Natural killer cell treated with Interleukin-12 subunit alpha and Interleukin-12 subunit beta and Interleukin-15 and Interleukin-18, amount 100 ng/mL, for 72 hours (primary cell): Measurements from ENCODE around the gene CCDC154. TPM values are rescaled to one million over a fixed set of nuclear protein-coding genes. Genes with fewer than 3 reads are reported as not detected.

Experiments used
- ATAC-seq, 2 donors: fragments of 150-1000 bp; cut with Tn5 transposase in 1 of 2; sonication (Bioruptor Pico), chemical (Tn5 transposase) in 1 of 2; 2 replicates each; pipeline ENCODE4 v1.10.0; 2021
- DNase-seq: peaks from one replicate; pipeline ENCODE4 v3.0.0; 2022; ENCODE audit warnings: low spot score
- H3K27ac Mint-ChIP-seq, 2 donors: 1 replicate in 1 of 2; 2 replicates in 1 of 2; pipeline ENCODE4 v1.8.0; 2022; ENCODE audit warnings: mixed read lengths in 2 of 2, mild to moderate bottlenecking in 1 of 2, moderate library complexity in 1 of 2
- H3K27me3 Mint-ChIP-seq, 2 donors: 1 replicate in 1 of 2; 2 replicates in 1 of 2; pipeline ENCODE4 v1.8.0; 2022; ENCODE audit warnings: mixed read lengths in 2 of 2
- H3K36me3 Mint-ChIP-seq: one replicate; pipeline ENCODE4 v1.8.0; 2022; ENCODE audit warnings: mixed read lengths
- H3K4me1 Mint-ChIP-seq, 2 donors: 1 replicate in 1 of 2; 2 replicates in 1 of 2; pipeline ENCODE4 v1.8.0; 2022; ENCODE audit warnings: low read depth in 2 of 2, mixed read lengths in 2 of 2, mild to moderate bottlenecking in 1 of 2
- H3K4me3 Mint-ChIP-seq: one replicate; pipeline ENCODE4 v1.8.0; 2022; ENCODE audit warnings: mixed read lengths
- H3K9me3 Mint-ChIP-seq: 2 replicates; pipeline ENCODE4 v1.8.0; 2022; ENCODE audit warnings: mixed read lengths
- total RNA-seq, 2 donors: library from RNA; stranded (reverse); gene quantifications; one replicate each; pipeline ENCODE4 v1.2.3, GENCODE V29; 2022

CCDC154 gene
- total RNA-seq, 2 donors from 2014 or later: 0.38 to 3.6 TPM

DNA sequence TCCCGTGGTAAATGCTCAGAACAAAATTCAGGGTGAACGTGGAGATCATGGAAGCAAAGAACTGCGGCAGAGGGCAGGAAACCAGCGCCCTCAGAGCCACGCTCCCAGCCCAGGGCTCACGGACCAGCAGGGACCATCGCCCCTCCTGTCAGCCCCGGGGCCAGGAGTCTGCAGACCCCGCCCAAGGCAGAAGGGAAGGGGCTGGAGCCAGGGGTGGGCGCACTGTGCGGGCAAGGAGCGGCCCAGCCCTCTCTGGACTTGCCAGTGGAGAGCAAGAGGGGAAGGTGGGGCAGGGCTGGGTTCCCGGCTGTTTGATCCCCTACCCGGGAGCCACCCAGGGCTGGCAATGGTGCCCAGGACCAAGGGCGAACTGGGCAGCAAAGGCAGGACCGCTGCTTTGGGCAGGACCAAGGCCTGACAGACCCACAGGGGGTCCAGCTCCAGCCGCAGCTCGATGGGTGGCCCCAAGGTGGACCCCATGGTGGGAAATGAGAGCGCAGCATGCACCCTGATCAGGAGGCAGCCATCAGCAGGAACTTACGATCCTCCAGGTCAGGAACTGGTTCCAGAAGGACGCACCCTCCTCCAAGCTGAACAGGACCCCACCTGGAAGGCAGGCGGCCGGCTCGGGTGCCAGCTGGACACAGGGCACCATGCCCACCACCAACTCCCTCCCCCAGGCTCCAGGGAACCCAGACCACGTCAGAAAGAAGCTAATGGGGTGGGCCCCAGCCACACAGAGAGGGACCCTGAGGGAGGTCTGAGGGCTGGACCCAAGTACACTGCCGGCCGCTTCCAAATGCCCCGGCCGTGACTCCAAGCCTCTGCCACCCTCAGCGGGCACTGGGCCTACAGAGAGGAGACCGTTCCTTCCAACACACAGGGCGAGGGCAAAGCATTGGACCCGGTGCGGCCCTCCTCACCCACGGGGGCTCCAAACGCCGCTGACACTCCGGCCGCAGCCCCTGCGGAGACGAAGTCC, 11.1 kb upstream of the CCDC154 start:
- H3K27ac Mint-ChIP-seq: no peak overlapping the region
- no peaks in the 10 kb centered on the region for H3K27me3 Mint-ChIP-seq
- no peaks in the 10 kb centered on the region for H3K36me3 Mint-ChIP-seq
- H3K4me1 Mint-ChIP-seq: peaks cover 0 to 7% of the 10 kb centered on the region in 2 donors
- no peaks in the 10 kb centered on the region for H3K9me3 Mint-ChIP-seq
- DNase-seq (peak; percentile 54), ATAC-seq (no peak)
- no peak overlapping the region for H3K4me3 Mint-ChIP-seq

DNA sequence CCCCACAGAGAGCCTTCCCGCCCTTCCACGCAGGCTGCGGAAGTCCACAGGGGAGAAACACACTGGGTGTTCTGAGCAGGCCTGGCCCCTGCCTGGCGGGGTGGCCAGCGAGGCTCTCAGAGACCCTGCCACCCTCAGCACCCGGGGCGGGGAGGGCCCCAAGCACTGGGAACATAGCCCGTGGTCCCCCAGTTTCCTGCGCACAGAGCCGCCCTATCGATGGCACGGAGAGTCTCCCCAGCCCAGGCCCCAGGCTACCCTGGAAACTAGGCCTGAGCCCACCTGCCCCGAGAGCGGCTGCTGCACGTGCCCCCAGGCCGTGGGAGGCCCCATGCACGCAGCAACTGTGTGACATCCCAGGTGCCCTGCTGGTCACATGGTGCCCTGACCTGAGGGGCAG, 10.2 kb upstream of the CCDC154 start:
- DNase-seq (no peak), ATAC-seq (no peak)
- H3K9me3 Mint-ChIP-seq: no peaks in the 10 kb centered on the region
- peaks cover 0 to 14% of the 10 kb centered on the region in 2 donors for H3K4me1 Mint-ChIP-seq
- H3K4me3 Mint-ChIP-seq: no peak overlapping the region
- no peaks in the 10 kb centered on the region for H3K36me3 Mint-ChIP-seq
- H3K27me3 Mint-ChIP-seq: no peaks in the 10 kb centered on the region
- no peak overlapping the region for H3K27ac Mint-ChIP-seq

DNA sequence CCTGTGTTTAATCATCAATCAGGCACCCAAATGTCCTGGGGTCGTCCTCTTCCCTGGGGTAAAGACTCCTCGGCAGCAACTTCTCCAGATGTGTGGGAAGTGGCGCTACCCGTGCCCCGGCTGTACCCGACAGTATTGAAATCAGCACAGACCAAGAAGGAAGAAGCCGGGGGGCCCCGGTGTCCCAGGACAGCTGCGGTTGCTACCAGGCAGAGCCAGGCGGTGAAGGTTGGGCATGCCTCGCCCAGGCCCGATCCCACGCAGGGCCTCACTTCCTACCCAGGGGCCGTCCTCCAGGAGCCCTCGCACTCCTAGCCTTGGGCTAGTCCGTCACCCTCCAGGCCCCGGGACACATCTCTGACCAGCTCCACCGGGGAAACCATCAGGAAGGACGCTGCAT, 9.0 kb upstream of the CCDC154 start:
- Mint-ChIP-seq H3K4me3 (no peak overlapping the region), H3K27ac (no peak overlapping the region), H3K27me3 (no peaks in the 10 kb centered on the region), H3K9me3 (no peaks in the 10 kb centered on the region), H3K4me1 (peaks cover 0 to 9% of the 10 kb centered on the region in 2 donors), H3K36me3 (no peaks in the 10 kb centered on the region)
- ATAC-seq (no peak), DNase-seq (no peak)

DNA sequence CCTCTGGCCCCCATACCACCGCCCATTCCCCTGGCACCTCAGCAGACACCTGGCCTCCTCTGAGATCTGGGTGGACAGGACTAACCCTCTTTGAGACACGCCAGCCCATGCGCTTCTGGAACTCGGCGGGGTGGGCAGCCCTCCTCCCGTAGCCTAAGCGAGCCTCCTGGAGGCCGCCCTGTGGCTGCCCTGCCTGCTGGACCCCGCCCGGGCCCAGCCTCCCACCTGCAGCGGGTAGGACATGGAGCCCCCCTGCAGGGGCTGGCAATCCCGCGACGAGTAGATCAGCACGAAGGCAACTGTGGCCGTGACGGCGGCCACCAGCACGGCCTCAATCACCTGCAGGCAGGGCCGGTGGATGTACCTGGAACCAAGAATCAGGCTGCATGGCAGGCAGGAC, 8.2 kb upstream of the CCDC154 start:
- Mint-ChIP-seq H3K4me3 (no peak overlapping the region), H3K27ac (no peak overlapping the region), H3K27me3 (no peaks in the 10 kb centered on the region), H3K36me3 (no peaks in the 10 kb centered on the region), H3K4me1 (peaks cover 0 to 9% of the 10 kb centered on the region in 2 donors), H3K9me3 (no peaks in the 10 kb centered on the region)
- DNase-seq (no peak), ATAC-seq (no peak)

DNA sequence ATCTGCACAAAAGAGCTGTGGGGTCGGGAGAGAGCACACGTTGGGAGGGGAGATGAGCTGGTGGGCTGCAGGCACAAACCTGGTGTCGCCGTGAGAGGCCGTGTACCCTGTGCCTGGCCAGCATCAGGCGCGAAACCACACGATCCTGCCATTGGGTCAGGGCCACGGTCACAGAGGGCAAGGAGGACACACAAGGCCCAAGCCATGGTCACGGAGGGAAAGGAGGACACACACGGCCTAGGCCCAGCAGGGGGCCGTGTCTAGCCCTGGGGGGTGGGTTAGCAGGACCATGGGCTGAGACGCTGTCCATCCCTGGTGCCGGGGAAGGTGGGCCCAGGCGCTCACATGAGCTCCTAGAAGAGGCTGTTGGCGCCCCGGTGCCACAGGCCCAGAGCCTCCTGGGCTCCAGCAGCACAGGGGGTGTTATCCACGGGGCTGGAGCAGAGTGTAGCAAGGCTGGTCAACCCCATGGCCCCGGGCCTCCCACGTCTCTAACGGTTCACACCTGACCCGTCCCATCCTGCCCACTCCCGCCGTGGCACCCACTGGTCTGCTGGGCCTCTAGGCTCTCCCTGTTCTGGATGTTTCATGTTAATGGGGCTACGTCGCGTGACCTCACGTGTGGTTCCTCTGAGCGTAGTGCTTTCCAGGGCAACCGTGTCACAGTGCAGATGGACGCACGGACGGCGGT, 7.5 kb upstream of the CCDC154 start:
- Mint-ChIP-seq H3K4me1 (peaks cover 0 to 9% of the 10 kb centered on the region in 2 donors), H3K4me3 (no peak overlapping the region), H3K27me3 (no peaks in the 10 kb centered on the region), H3K27ac (no peak overlapping the region), H3K36me3 (no peaks in the 10 kb centered on the region), H3K9me3 (no peaks in the 10 kb centered on the region)
- ATAC-seq (no peak), DNase-seq (no peak)

DNA sequence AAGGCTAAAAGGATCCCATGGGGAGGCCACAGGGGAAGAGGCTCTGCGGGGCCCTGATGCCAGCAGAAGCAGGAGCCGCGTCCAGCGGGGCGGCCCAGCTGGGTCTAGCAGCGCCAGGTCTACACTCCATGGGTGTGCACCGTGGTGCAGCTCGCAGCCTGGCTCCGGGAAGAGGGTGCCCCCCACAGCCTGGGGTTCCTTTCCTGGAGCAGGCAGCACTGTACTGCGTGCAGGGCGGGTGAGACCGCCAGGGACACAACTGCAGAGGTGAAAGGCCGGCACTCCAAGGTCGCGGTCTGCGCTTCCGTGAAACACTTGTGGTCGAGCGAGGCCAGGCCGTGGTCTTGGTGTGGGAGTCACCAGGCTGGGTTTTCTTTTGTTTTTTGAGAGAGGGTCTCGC, 6.5 kb upstream of the CCDC154 start:
- H3K36me3 Mint-ChIP-seq: no peaks in the 10 kb centered on the region
- no peak for ATAC-seq
- no peak overlapping the region for H3K27ac Mint-ChIP-seq
- H3K27me3 Mint-ChIP-seq: no peaks in the 10 kb centered on the region
- no peak for DNase-seq
- peaks cover 0 to 9% of the 10 kb centered on the region in 2 donors for H3K4me1 Mint-ChIP-seq
- no peaks in the 10 kb centered on the region for H3K9me3 Mint-ChIP-seq
- H3K4me3 Mint-ChIP-seq: no peak overlapping the region

DNA sequence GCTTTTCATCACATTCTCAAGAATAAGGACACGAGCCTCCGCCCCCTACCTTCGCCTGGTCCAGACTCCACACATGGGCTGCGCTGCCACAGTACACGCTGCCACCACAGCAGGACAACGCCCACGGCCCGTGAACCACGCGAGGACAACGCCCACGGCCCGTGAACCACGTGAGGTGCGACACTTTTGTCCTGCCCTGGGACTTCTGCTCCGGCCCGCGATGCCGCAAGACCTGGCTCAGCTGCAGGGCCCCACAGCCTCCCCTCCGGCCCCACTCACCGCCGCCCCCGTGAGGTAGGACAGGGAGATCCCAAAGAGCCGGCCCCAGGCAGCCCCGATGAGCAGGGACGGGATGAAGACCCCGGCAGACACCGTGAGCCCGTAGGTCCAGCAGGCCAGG, 5.9 kb upstream of the CCDC154 start:
- DNase-seq: no peak
- peaks cover 0 to 9% of the 10 kb centered on the region in 2 donors for H3K4me1 Mint-ChIP-seq
- H3K9me3 Mint-ChIP-seq: no peaks in the 10 kb centered on the region
- no peak overlapping the region for H3K27ac Mint-ChIP-seq
- ATAC-seq: no peak
- no peak overlapping the region for H3K4me3 Mint-ChIP-seq
- no peaks in the 10 kb centered on the region for H3K36me3 Mint-ChIP-seq
- no peaks in the 10 kb centered on the region for H3K27me3 Mint-ChIP-seq

DNA sequence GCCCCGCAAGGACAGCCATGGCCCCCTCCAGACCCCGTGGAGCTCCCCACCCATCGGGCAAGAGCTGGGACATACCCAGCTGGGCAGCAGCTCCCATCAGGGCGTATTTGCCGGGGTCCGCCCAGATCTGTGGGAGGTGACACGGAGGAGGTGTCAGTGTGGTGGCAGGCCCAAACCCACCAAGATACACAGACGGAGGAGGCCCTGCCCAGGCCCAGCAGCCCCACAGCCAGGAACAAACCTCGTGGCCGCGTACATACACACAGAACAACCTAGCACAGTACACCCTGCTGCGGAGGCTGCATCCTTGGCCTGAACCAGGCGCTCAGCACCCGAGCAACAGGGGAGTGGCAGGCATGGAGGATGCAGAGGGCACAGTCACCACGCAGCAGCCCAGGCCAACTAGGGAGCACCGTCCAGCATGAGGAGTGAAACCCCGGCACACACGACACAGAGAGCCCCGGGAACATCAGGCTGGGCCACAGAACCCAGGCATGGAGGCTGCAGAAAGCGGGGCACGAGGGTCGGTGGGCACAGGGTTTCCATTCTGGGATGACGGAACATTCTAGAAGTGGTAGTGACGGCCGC, 4.9 kb upstream of the CCDC154 start:
- Mint-ChIP-seq H3K36me3 (no peaks in the 10 kb centered on the region), H3K4me3 (no peak overlapping the region), H3K4me1 (peaks cover 0 to 9% of the 10 kb centered on the region in 2 donors), H3K27me3 (no peaks in the 10 kb centered on the region), H3K27ac (no peak overlapping the region), H3K9me3 (no peaks in the 10 kb centered on the region)
- DNase-seq: no peak
- ATAC-seq: no peak

DNA sequence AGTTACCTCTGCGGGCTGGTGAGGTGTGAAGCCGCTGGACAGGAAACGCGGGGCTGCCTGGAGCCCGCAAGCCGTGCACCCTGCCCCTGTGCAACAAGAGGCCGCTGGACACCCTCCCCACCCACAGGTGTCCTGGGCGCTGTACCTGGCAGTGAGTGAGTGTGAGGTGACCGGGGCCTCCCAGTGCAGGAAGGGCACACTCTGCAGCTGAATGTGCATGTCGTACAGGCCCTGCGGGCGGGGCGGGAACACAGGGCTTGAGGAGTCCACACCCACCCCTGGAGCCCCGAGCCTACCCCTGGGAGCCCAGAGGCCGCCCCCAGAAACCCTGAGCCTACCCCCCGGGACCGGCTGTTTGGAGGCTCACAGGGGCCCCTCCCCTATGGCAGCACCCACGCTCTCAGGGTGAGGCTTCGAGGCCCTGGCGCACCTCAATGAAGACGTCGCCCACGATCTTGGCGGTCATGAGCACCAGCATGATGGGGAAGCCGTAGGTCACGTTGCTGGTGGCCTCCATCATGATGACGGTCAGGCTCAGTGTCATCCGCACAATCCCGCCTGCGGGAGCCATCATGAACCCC, 4.3 kb upstream of the CCDC154 start:
- no peak overlapping the region for H3K27ac Mint-ChIP-seq
- ATAC-seq: no peak
- no peaks in the 10 kb centered on the region for H3K27me3 Mint-ChIP-seq
- DNase-seq: no peak
- no peak overlapping the region for H3K4me3 Mint-ChIP-seq
- H3K9me3 Mint-ChIP-seq: no peaks in the 10 kb centered on the region
- peaks cover 0 to 9% of the 10 kb centered on the region in 2 donors for H3K4me1 Mint-ChIP-seq
- no peaks in the 10 kb centered on the region for H3K36me3 Mint-ChIP-seq

- Mint-ChIP-seq H3K27me3 (no peaks in the 10 kb centered on the region), H3K27ac (no peak overlapping the region), H3K4me1 (peaks cover 0 to 9% of the 10 kb centered on the region in 2 donors), H3K9me3 (no peaks in the 10 kb centered on the region), H3K4me3 (no peak overlapping the region), H3K36me3 (no peaks in the 10 kb centered on the region)
- DNase-seq (no peak), ATAC-seq (no peak)
These were observed 3.6 kb upstream of the CCDC154 start for GRCh38 chr16:1447965-1448364.

DNA sequence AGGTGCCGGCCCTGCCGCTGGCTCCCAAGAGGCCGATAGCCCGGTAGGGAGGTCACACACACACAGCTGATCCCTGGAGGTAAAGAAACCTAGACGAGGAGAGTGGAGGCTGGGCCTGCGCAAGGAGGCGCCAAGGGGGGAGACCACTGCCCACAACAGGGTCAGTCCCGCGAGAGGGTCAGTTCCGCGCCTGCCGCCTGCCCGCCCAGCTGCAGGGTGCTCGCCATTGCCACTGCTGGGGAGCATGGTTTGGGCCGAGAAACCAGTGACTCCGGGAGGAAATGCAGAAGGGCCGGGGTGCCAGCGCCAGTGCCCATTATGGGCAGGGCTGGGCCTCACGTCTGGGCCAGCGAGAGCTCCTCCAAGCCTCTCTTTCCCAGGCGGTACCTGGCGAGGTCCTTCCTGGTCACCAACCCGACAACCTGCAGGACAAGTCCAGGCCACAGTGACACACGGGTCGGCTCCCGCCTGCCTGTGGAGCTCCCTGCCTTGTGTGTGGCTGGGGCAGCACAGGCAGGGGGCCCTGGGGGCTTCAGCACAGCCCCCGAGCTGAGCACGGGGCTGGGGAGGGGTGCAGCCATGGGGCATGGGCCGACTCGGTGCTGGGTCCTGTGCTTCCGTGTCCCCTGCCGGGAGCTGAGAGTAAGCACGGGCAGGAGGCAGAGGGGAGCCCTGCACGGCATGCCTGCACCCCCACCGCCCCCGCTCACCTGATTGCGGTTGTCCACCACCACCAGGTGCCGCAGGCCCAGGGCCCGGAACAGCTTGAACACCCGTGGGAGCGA, 2.1 kb upstream of the CCDC154 start:
- no peak for DNase-seq
- no peaks in the 10 kb centered on the region for H3K9me3 Mint-ChIP-seq
- no peak overlapping the region for H3K27ac Mint-ChIP-seq
- H3K27me3 Mint-ChIP-seq: no peaks in the 10 kb centered on the region
- H3K4me1 Mint-ChIP-seq: peaks cover 0 to 9% of the 10 kb centered on the region in 2 donors
- no peak for ATAC-seq
- no peaks in the 10 kb centered on the region for H3K36me3 Mint-ChIP-seq
- no peak overlapping the region for H3K4me3 Mint-ChIP-seq

- Mint-ChIP-seq H3K4me1 (peaks cover 0 to 9% of the 10 kb centered on the region in 2 donors), H3K27me3 (no peaks in the 10 kb centered on the region)
- ATAC-seq: no peak
These were observed 1.3 kb upstream of the CCDC154 start for GRCh38 chr16:1445518-1446203.

More at GRCh38 chr16:1445518-1446203, 1.3 kb upstream of the CCDC154 start:
- no peaks in the 10 kb centered on the region for H3K9me3 Mint-ChIP-seq
- no peaks in the 10 kb centered on the region for H3K36me3 Mint-ChIP-seq
- no peak for DNase-seq
- H3K4me3 Mint-ChIP-seq: no peak overlapping the region
- H3K27ac Mint-ChIP-seq: no peak overlapping the region
